ENCODE measurements around the gene TTC21A.

GRCh38 chr3:39096775-39097174 is 10.7 kb upstream of the TTC21A start:
- TF ChIP-seq POLR2AphosphoS5 (IDR thresholded peaks at IDR 0.05): no peak
- no peak for TF ChIP-seq CTCF (IDR thresholded peaks at IDR 0.05)

Measured in breast epithelium (tissue), 3 donors.